Measurements from ENCODE around the gene BACE2. TPM values are rescaled to one million over a fixed set of nuclear protein-coding genes. Genes with fewer than 3 reads are reported as not detected.
A peak's percentile ranks its signal among the peaks of the same experiment; 100 is the strongest.

Gene BACE2
- total RNA-seq, 3 donors from 2014 or later (not counting 1 experiment from before 2014, with no cell fraction given), result 0.12 to 10.3 (median 0.29) TPM

DNA sequence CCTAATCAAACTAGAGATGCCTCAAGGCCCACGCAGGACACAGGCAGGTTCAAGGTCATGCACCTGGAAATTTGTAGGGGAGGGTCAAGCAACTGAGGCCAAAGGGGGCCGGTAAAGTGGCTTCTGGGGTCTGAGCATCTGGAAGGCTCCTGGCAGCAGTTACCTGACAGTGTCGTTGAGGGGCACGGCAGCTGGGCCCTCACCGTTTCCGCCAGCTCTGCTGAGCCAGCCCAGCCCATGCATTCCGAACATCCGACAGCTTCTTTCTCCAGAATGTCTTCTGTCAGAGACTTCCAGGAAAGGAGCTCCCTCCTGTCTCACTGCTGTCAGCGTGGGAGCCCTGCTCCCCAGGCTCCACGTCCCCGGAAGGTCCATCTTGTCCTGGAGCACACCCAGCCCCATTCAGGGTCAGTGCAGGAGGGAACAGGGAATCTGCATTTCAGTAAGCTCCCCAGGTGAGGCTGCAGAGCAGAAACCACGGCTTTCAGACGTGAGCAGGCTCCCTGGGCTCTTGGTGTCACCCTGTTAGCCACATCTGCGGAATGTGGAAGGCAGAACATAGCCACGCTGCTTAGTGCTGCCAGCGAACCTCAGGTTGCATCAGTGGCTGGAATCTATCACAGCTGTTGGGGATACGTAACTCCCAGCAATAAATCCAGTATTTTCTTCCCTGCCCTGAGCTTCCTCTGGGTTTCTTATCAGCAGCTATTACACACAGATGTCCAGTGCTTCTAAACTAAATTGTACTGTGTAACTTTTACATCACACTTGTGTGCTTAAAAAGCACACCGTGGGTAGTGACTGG lies 112.4 kb downstream of the BACE2 start:
- no peaks in the 10 kb centered on the region for H3K4me1 Mint-ChIP-seq
- intact Hi-C loops (cut with micrococcal nuclease), result loop anchor here (5.0 to 10.0 kb wide), 2 partner anchors 56 to 537 kb away; no protein-coding TSS in a partner anchor
- H3K36me3 ChIP-seq (ENCODE audit: control insufficient read depth, insufficient read depth, low read length), result no peaks in the 10 kb centered on the region
- H3K4me3 Mint-ChIP-seq, result no peak overlapping the region
- H3K9me3 Mint-ChIP-seq, result no peaks in the 10 kb centered on the region
- H3K4me1 ChIP-seq (ENCODE audit: control insufficient read depth, insufficient read depth, low read length), result no peaks in the 10 kb centered on the region
- peaks cover 10 to 50% of the 10 kb centered on the region in 2 donors for H3K27me3 Mint-ChIP-seq (ENCODE audit: low read depth in 2 of 2)
- H3K27ac Mint-ChIP-seq, result no peak overlapping the region
- TF ChIP-seq CTCF (IDR thresholded peaks at IDR 0.05), result no peak
- DNase-seq, result no peak
- H3K27me3 ChIP-seq (ENCODE audit: control insufficient read depth, insufficient read depth, low read length), result no peaks in the 10 kb centered on the region
- no peaks in the 10 kb centered on the region for H3K36me3 Mint-ChIP-seq
- no peak for ATAC-seq
- no peaks in the 10 kb centered on the region for H3K9me3 ChIP-seq (ENCODE audit: control insufficient read depth, insufficient read depth, low read length)
- H3K27ac ChIP-seq (ENCODE audit: low read length), result no peak overlapping the region
- WGBS (ENCODE audit: insufficient coverage), result 79% methylated on average over 18 of the region's 18 CpGs
- H3K4me3 ChIP-seq (ENCODE audit: low read length), result no peak overlapping the region

- H3K27me3 ChIP-seq (ENCODE audit: control insufficient read depth, insufficient read depth, low read length), result no peaks in the 10 kb centered on the region
- no peaks in the 10 kb centered on the region for H3K9me3 ChIP-seq (ENCODE audit: control insufficient read depth, insufficient read depth, low read length)
- H3K4me3 ChIP-seq (ENCODE audit: low read length), result no peak overlapping the region
- H3K36me3 ChIP-seq (ENCODE audit: control insufficient read depth, insufficient read depth, low read length), result no peaks in the 10 kb centered on the region
- no peak overlapping the region for H3K27ac Mint-ChIP-seq
- WGBS (ENCODE audit: insufficient coverage), result 79% methylated on average over 3 of the region's 3 CpGs
- H3K4me1 Mint-ChIP-seq, result no peaks in the 10 kb centered on the region
- ATAC-seq, result no peak
- H3K4me3 Mint-ChIP-seq, result no peak overlapping the region
- H3K4me1 ChIP-seq (ENCODE audit: control insufficient read depth, insufficient read depth, low read length), result no peaks in the 10 kb centered on the region
- H3K9me3 Mint-ChIP-seq, result no peaks in the 10 kb centered on the region
- TF ChIP-seq CTCF (IDR thresholded peaks at IDR 0.05), result no peak
- H3K27ac ChIP-seq (ENCODE audit: low read length), result no peak overlapping the region
- peaks cover 15 to 51% of the 10 kb centered on the region in 2 donors for H3K27me3 Mint-ChIP-seq (ENCODE audit: low read depth in 2 of 2)
- intact Hi-C loops (cut with micrococcal nuclease), result loop anchor here (5.0 to 10.0 kb wide), 2 partner anchors 58 to 535 kb away; no protein-coding TSS in a partner anchor
- DNase-seq, result no peak
- H3K36me3 Mint-ChIP-seq, result no peaks in the 10 kb centered on the region
These were observed 114.5 kb downstream of the BACE2 start for GRCh38 chr21:41282412-41282811.

DNA sequence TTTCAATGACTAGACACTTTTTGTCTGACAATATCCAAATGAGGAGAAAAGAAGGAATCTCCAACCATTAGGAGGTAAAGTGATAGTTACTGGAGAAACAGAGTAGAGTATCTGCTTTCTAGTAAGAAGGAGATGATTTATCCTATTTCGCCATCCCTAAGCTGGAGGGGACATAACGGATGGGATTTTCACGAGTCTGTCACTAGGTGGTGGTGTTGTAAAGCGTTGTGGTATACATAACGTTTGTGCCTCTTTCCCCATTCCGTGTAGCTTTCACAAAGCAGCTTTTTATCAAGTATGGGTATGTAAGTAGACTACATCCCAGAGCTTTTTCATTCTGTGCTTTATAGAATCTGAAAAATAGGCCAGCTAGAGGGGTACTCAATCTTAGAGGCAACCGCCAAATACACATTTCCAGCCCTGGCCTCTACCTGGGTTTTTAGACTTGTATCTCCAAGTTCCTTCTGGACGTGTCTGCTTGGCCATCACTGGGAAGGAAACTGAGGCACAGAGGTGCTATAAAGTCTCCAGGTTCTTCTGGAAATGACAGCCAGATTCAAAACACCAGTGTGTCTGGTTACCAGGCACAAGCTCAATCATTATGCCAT lies 115.4 kb downstream of the BACE2 start:
- Histone ChIP-seq H3K27me3 (ENCODE audit: control insufficient read depth, insufficient read depth, low read length) (no peaks in the 10 kb centered on the region), H3K36me3 (ENCODE audit: control insufficient read depth, insufficient read depth, low read length) (no peaks in the 10 kb centered on the region), H3K27ac (ENCODE audit: low read length) (no peak overlapping the region), H3K9me3 (ENCODE audit: control insufficient read depth, insufficient read depth, low read length) (no peaks in the 10 kb centered on the region), H3K4me3 (ENCODE audit: low read length) (no peak overlapping the region), H3K4me1 (ENCODE audit: control insufficient read depth, insufficient read depth, low read length) (no peaks in the 10 kb centered on the region)
- DNase-seq (peak in 1 of 2 donors; percentile 84), ATAC-seq (peak; percentile 71 to 88 (median 85))
- WGBS (ENCODE audit: insufficient coverage), result 20% methylated on average over 8 of the region's 8 CpGs
- H3K27me3 Mint-ChIP-seq (ENCODE audit: low read depth in 2 of 2), result peaks cover 17 to 51% of the 10 kb centered on the region in 2 donors
- H3K9me3 Mint-ChIP-seq, result no peaks in the 10 kb centered on the region
- H3K4me1 Mint-ChIP-seq, result no peaks in the 10 kb centered on the region
- H3K4me3 Mint-ChIP-seq, result no peak overlapping the region
- H3K27ac Mint-ChIP-seq, result no peak overlapping the region
- intact Hi-C loops (cut with micrococcal nuclease), result loop anchor here (1.0 to 10.0 kb wide), 4 partner anchors 59 to 834 kb away; no protein-coding TSS in a partner anchor
- no peaks in the 10 kb centered on the region for H3K36me3 Mint-ChIP-seq
- peak; percentile 78 for TF ChIP-seq CTCF (IDR thresholded peaks at IDR 0.05)

All from natural killer cell (primary cell).